Measurements from ENCODE around the gene TNKS1BP1.

- TF ChIP-seq CTCF (IDR thresholded peaks at IDR 0.05) = no peak
- TF ChIP-seq POLR2AphosphoS5 (IDR thresholded peaks at IDR 0.05; ENCODE audit: low read depth, low read length) = no peak
- no peak for TF ChIP-seq REST (IDR thresholded peaks at IDR 0.05; ENCODE audit: insufficient read depth in 1 of 2, low read depth in 2 of 2, low read length in 1 of 2)
- no peak for TF ChIP-seq TCF7L2 (IDR thresholded peaks at IDR 0.05; ENCODE audit: low read depth, low read length)
Measured at GRCh38 chr11:57341250-57341808, 16.6 kb upstream of the TNKS1BP1 start.
